IMR-90 (cell line): ENCODE results near the gene CILP. TPM values are rescaled to one million over a fixed set of nuclear protein-coding genes. Genes with fewer than 3 reads are reported as not detected.
"Not testable (repeated sequence)": the region's sequence is repeated elsewhere in the genome, so short reads cannot be mapped to it uniquely, and the experiment has no call there.

ENCODE experiments used
- ATAC-seq: fragments of 200-7000 bp; cut with Tn5 transposase; 2 replicates; pipeline ENCODE4 v1.9.1; 2020; ENCODE audit warnings: low read depth, mild to moderate bottlenecking, moderate library complexity
- BruUV-seq: library from RNA; stranded (reverse); fragments of 400-500 nt; replicated peaks from 2 replicates; lab custom pipeline; 2021; lab: Mats Ljungman, UMichigan
- CTCF ChIA-PET: fragments of 300-600 bp; formaldehyde crosslinking; extraction: SDS; loops from one replicate; lab custom pipeline; 2021; ENCODE audit warnings: antibody characterized with exemption; lab: Yijun Ruan, JAX
- POLR2A ChIA-PET: fragments of 300-600 bp; sonication (Branson Sonifier 250); formaldehyde crosslinking; loops from one replicate; lab custom pipeline; 2022; ENCODE audit warnings: antibody characterized with exemption; ENCODE audit not compliant: unreplicated experiment; lab: Charles Lee
- DNase-seq: peaks from one replicate; pipeline ENCODE4 v3.0.0; 2013
- H2AFZ ChIP-seq: replicated peaks from 2 replicates; pipeline ENCODE3; 2013; ENCODE audit warnings: low read length, mild to moderate bottlenecking; ENCODE audit not compliant: poor library complexity
- H2AK5ac ChIP-seq: 2 replicates; pipeline ENCODE4 v1.6.1; 2013; ENCODE audit warnings: low read depth, low read length, inconsistent platforms
- H2AK9ac ChIP-seq: replicated peaks from 2 replicates; pipeline ENCODE3; 2013; ENCODE audit warnings: mild to moderate bottlenecking, low read depth, low read length, moderate library complexity; ENCODE audit not compliant: poor library complexity
- H2BK120ac ChIP-seq: 2 replicates; pipeline ENCODE4 v1.6.1; 2013; ENCODE audit warnings: low read depth, low read length, inconsistent platforms
- H2BK15ac ChIP-seq: 3 replicates; pipeline ENCODE4 v1.6.1; 2013; ENCODE audit warnings: low read depth, low read length, inconsistent platforms
- H2BK20ac ChIP-seq: 2 replicates; pipeline ENCODE4 v1.6.1; 2013; ENCODE audit warnings: low read depth, mild to moderate bottlenecking, inconsistent platforms, low read length, moderate library complexity
- H2BK5ac ChIP-seq: 2 replicates; pipeline ENCODE4 v1.6.1; 2013; ENCODE audit warnings: mild to moderate bottlenecking, low read depth, low read length, inconsistent platforms; ENCODE audit not compliant: poor library complexity, severe bottlenecking
- H3K14ac ChIP-seq: replicated peaks from 2 replicates; pipeline ENCODE4 v1.6.1; 2013; ENCODE audit warnings: low read depth, low read length, inconsistent platforms
- H3K18ac ChIP-seq: 2 replicates; pipeline ENCODE4 v1.6.1; 2013; ENCODE audit warnings: low read depth, low read length, control low read depth
- H3K23ac ChIP-seq: 2 replicates; pipeline ENCODE4 v1.6.1; 2013; ENCODE audit warnings: low read depth, low read length, inconsistent platforms
- H3K27ac ChIP-seq: 2 replicates; pipeline ENCODE4 v1.5.1; 2013; ENCODE audit warnings: mild to moderate bottlenecking, control low read depth, low read length; ENCODE audit not compliant: insufficient read depth
- H3K27me3 ChIP-seq: 2 replicates; pipeline ENCODE4 v1.6.1; 2013; ENCODE audit warnings: low read length; ENCODE audit not compliant: control insufficient read depth, insufficient read depth
- H3K36me3 ChIP-seq: 2 replicates; pipeline ENCODE4 v1.6.1; 2013; ENCODE audit warnings: low read length, mixed read lengths; ENCODE audit not compliant: control insufficient read depth, insufficient read depth
- H3K4ac ChIP-seq: 2 replicates; pipeline ENCODE4 v1.6.1; 2013; ENCODE audit warnings: low read depth, low read length, inconsistent platforms
- H3K4me1 ChIP-seq: 2 replicates; pipeline ENCODE4 v1.6.1; 2013; ENCODE audit warnings: low read length, mixed read lengths; ENCODE audit not compliant: control insufficient read depth, insufficient read depth
- H3K4me2 ChIP-seq: 2 replicates; pipeline ENCODE4 v1.6.1; 2013; ENCODE audit warnings: low read depth, mild to moderate bottlenecking, control low read depth, low read length, moderate library complexity
- H3K4me3 ChIP-seq: 2 replicates; pipeline ENCODE4 v1.5.1; 2013; ENCODE audit warnings: low read depth, mild to moderate bottlenecking, control low read depth, low read length, moderate library complexity; ENCODE audit not compliant: insufficient read depth
- H3K56ac ChIP-seq: 2 replicates; pipeline ENCODE4 v1.6.1; 2013; ENCODE audit warnings: low read length, inconsistent platforms; ENCODE audit not compliant: insufficient read depth; ENCODE audit errors: extremely low read depth
- H3K79me1 ChIP-seq, 2 experiments: 2 replicates each; pipeline ENCODE4 v1.6.1; 2013; ENCODE audit warnings: low read length in 2 of 2, inconsistent platforms in 1 of 2, low read depth in 1 of 2
- H3K9ac ChIP-seq: 2 replicates; pipeline ENCODE4 v1.6.1; 2013; ENCODE audit warnings: low read depth, low read length, control low read depth
- H3K9me1 ChIP-seq: 2 replicates; pipeline ENCODE4 v1.6.1; 2013; ENCODE audit warnings: low read length, inconsistent platforms; ENCODE audit not compliant: insufficient read depth
- H3K9me3 ChIP-seq: 2 replicates; pipeline ENCODE4 v1.6.1; 2013; ENCODE audit warnings: low read length; ENCODE audit not compliant: control insufficient read depth, insufficient read depth
- H4K20me1 ChIP-seq: 2 replicates; pipeline ENCODE4 v1.6.1; 2013; ENCODE audit warnings: low read length, inconsistent platforms; ENCODE audit not compliant: insufficient read depth
- H4K5ac ChIP-seq: 2 replicates; pipeline ENCODE4 v1.6.1; 2013; ENCODE audit warnings: mild to moderate bottlenecking, low read depth, low read length, control low read depth
- H4K8ac ChIP-seq, 2 experiments: 2 replicates each; pipeline ENCODE4 v1.6.1; 2013; ENCODE audit warnings: low read depth in 2 of 2, low read length in 2 of 2, control low read depth in 1 of 2, inconsistent platforms in 1 of 2
- H4K91ac ChIP-seq: 2 replicates; pipeline ENCODE4 v1.6.1; 2013; ENCODE audit warnings: low read depth, low read length, inconsistent platforms; ENCODE audit not compliant: insufficient read depth
- WGBS, 2 experiments: methylation state at CpG; one replicate each; pipeline versions ENCODE4 v1.1.5 to v1.1.7; 2013; ENCODE audit warnings: missing lambda C conversion rate in 2 of 2; ENCODE audit not compliant: insufficient read length in 1 of 2; ENCODE audit errors: extremely low coverage in 2 of 2; 5-methylcytosine and 5-hydroxymethylcytosine counted together
- dilution Hi-C: fragments of 300-500 bp; cut with HindIII; formaldehyde crosslinking; loops from one replicate; pipeline ENCODE4 v1.14.3; 2018; ENCODE audit warnings: low sequenced_read_pairs; ENCODE audit not compliant: unreplicated experiment
- in situ Hi-C: fragments of 300-500 bp; cut with MboI; formaldehyde crosslinking; loops from 3 replicates; pipeline ENCODE4 v1.14.3; 2019; ENCODE audit warnings: low sequenced_read_pairs, inconsistent platforms, mixed read lengths
- intact Hi-C: fragments of 100-400 bp; cut with micrococcal nuclease; formaldehyde crosslinking; loops from 2 replicates; pipeline ENCODE4 v1.10.0; 2022
- polyA plus RNA-seq, 3 experiments: library from polyadenylated mRNA; depleted of rRNA; stranded (reverse); fragments of >200 nt; gene quantifications; 2 replicates each; pipeline ENCODE4 v1.2.3, GENCODE V29; 2012; ENCODE audit warnings: low replicate concordance in 1 of 3
- total RNA-seq: library from RNA; depleted of rRNA; stranded (reverse); fragments of >200 nt; gene quantifications from 2 replicates; pipeline ENCODE4 v1.2.3, GENCODE V29; 2012

CILP gene
- total and polyA plus RNA-seq, 2 of the 4 experiments (the other 2 are of a cell fraction), result under 0.01 to 0.02 TPM

- H4K20me1 ChIP-seq, H3K27ac ChIP-seq, H4K91ac ChIP-seq, ATAC-seq, dilution Hi-C loops, H2AK9ac ChIP-seq, H3K9me3 ChIP-seq, H2AFZ ChIP-seq, H4K5ac ChIP-seq, BruUV-seq, H2BK5ac ChIP-seq, H3K56ac ChIP-seq, H2AK5ac ChIP-seq, H3K27me3 ChIP-seq, H3K9ac ChIP-seq, intact Hi-C loops, H3K36me3 ChIP-seq, H2BK120ac ChIP-seq, H2BK20ac ChIP-seq, H3K9me1 ChIP-seq, H3K4ac ChIP-seq, H3K4me3 ChIP-seq, H3K14ac ChIP-seq, H3K4me2 ChIP-seq, H4K8ac ChIP-seq, H3K79me1 ChIP-seq, H3K23ac ChIP-seq, DNase-seq, H3K4me1 ChIP-seq, H2BK15ac ChIP-seq, H3K18ac ChIP-seq, in situ Hi-C loops, POLR2A ChIA-PET, CTCF ChIA-PET: not testable (repeated sequence)
- whole genome bisulfite sequencing, 2 experiments, result no CpG with 5 or more reads among the region's 8 CpGs
Measured at GRCh38 chr15:65236443-65236842, 25.2 kb upstream of the CILP start.
